RWPE1 (cell line): ENCODE results near the gene NPTX1.

Experiments
- CTCF ChIA-PET: fragments of 350-600 bp; sonication (Branson Sonifier 250); formaldehyde crosslinking; extraction: SDS; loops from one replicate; lab custom pipeline; 2021; lab: Yijun Ruan, JAX
- POLR2A ChIA-PET: fragments of 400-600 bp; formaldehyde crosslinking; extraction: SDS; loops from one replicate; lab custom pipeline; 2020; ENCODE audit warnings: antibody characterized with exemption; ENCODE audit not compliant: low non-redundant PET; lab: Yijun Ruan, JAX
- DNase-seq: peaks from one replicate; pipeline ENCODE4 v3.0.0; 2012; ENCODE audit warnings: low spot score
- H3K27ac ChIP-seq: fragments of 450-650 bp; 2 replicates; pipeline ENCODE4 v1.5.1; 2017
- CTCF ChIP-seq: fragments of 450-650 bp; conservative IDR thresholded peaks from 2 replicates; pipeline ENCODE4 v1.5.1; 2017; ENCODE audit warnings: low read depth, mild to moderate bottlenecking

NPTX1 gene

GRCh38 chr17:80441598-80442322 is 34.6 kb downstream of the NPTX1 start:
- POLR2A ChIA-PET, result no interaction called here
- CTCF ChIA-PET, result no interaction called here
- no peak for DNase-seq
- no peak overlapping the region for H3K27ac ChIP-seq
- no peak for TF ChIP-seq CTCF

- peak; percentile 67 for DNase-seq
- CTCF ChIA-PET, result no interaction called here
- POLR2A ChIA-PET, result no interaction called here
- TF ChIP-seq CTCF, result no peak
- no peak overlapping the region for H3K27ac ChIP-seq
Measured at GRCh38 chr17:80441133-80441578, 35.3 kb downstream of the NPTX1 start.

GRCh38 chr17:80439499-80439898 is 36.9 kb downstream of the NPTX1 start:
- ChIA-PET CTCF (interaction anchor here (1.7 kb wide), 1 partner anchor 12 kb away, joined by 3 read pairs; no protein-coding TSS in a partner anchor), POLR2A (no interaction called here)
- no peak overlapping the region for H3K27ac ChIP-seq
- no peak for TF ChIP-seq CTCF
- no peak for DNase-seq

GRCh38 chr17:80438806-80439205 is 37.6 kb downstream of the NPTX1 start:
- POLR2A ChIA-PET, result no interaction called here
- TF ChIP-seq CTCF, result no peak
- DNase-seq, result no peak
- no peak overlapping the region for H3K27ac ChIP-seq
- CTCF ChIA-PET, result interaction anchor here (1.7 kb wide), 1 partner anchor 12 kb away, joined by 3 read pairs; no protein-coding TSS in a partner anchor

- no peak for DNase-seq
- TF ChIP-seq CTCF, result no peak
- CTCF ChIA-PET, result interaction anchor here (0.5 to 0.6 kb wide), 2 partner anchors 205 to 284 kb away, joined by 3 to 4 read pairs; no protein-coding TSS in a partner anchor
- POLR2A ChIA-PET, result no interaction called here
- H3K27ac ChIP-seq, result no peak overlapping the region
Measured at GRCh38 chr17:80437532-80437931, 38.9 kb downstream of the NPTX1 start.

GRCh38 chr17:80433916-80434666 is 42.3 kb downstream of the NPTX1 start:
- POLR2A ChIA-PET, result no interaction called here
- CTCF ChIA-PET, result no interaction called here
- no peak overlapping the region for H3K27ac ChIP-seq
- DNase-seq, result no peak
- TF ChIP-seq CTCF, result no peak
